GM23248 (cell line): ENCODE measurements around the gene TBCC.

ENCODE experiments used
- EZH2 ChIP-seq: fragments of 200-600 bp; sonication (generic); IDR thresholded peaks from 2 replicates; pipeline ENCODE4 v1.6.1; 2018; ENCODE audit warnings: antibody characterized with exemption, mild to moderate bottlenecking; ENCODE audit not compliant: insufficient read depth, poor library complexity, severe bottlenecking
- EZH2phosphoT487 ChIP-seq: fragments of 200-600 bp; sonication (generic); IDR thresholded peaks from 2 replicates; pipeline ENCODE4 v1.6.1; 2018; ENCODE audit warnings: antibody characterized with exemption, moderate library complexity, mild to moderate bottlenecking, low read depth; ENCODE audit not compliant: insufficient read depth

- TF ChIP-seq EZH2, result no peak
- TF ChIP-seq EZH2phosphoT487, result no peak
These were observed 19.3 kb downstream of the TBCC start for GRCh38 chr6:42726485-42727086.
